Mesendoderm (in vitro differentiated cells): ENCODE results near the gene TBC1D5.
A peak's percentile ranks its signal among the peaks of the same experiment; 100 is the strongest.
"Not testable (repeated sequence)": the region's sequence is repeated elsewhere in the genome, so short reads cannot be mapped to it uniquely, and the experiment has no call there.

ENCODE experiments used
- DNase-seq: peaks from one replicate; pipeline ENCODE4 v3.0.0; 2013
- H2AK5ac ChIP-seq: 2 replicates; pipeline ENCODE4 v1.6.1; 2013; ENCODE audit warnings: low read length, inconsistent platforms
- H2BK120ac ChIP-seq: 2 replicates; pipeline ENCODE4 v1.6.1; 2013; ENCODE audit warnings: low read depth, mild to moderate bottlenecking, low read length, moderate library complexity, mixed read lengths
- H2BK15ac ChIP-seq: replicated peaks from 2 replicates; pipeline ENCODE4 v1.6.1; 2013; ENCODE audit warnings: low read depth, mild to moderate bottlenecking, moderate library complexity
- H2BK5ac ChIP-seq: 2 replicates; pipeline ENCODE4 v1.6.1; 2013; ENCODE audit warnings: low read length, inconsistent platforms
- H3K18ac ChIP-seq: 2 replicates; pipeline ENCODE4 v1.6.1; 2013; ENCODE audit warnings: mild to moderate bottlenecking, low read length, mixed read lengths
- H3K23ac ChIP-seq: one replicate; pipeline ENCODE4 v1.6.1; 2013; ENCODE audit warnings: low read length
- H3K27ac ChIP-seq: 2 replicates; pipeline ENCODE4 v1.5.1; 2013; ENCODE audit warnings: low read depth, mild to moderate bottlenecking, inconsistent platforms, low read length, moderate library complexity
- H3K27me3 ChIP-seq: 2 replicates; pipeline ENCODE4 v1.6.1; 2013; ENCODE audit warnings: low read length, control low read depth, mild to moderate bottlenecking, inconsistent platforms; ENCODE audit not compliant: insufficient read depth, poor library complexity
- H3K36me3 ChIP-seq: 2 replicates; pipeline ENCODE4 v1.6.1; 2013; ENCODE audit warnings: low read length, inconsistent platforms; ENCODE audit not compliant: control insufficient read depth, insufficient read depth
- H3K4ac ChIP-seq: one replicate; pipeline ENCODE4 v1.6.1; 2013; ENCODE audit warnings: low read depth, mild to moderate bottlenecking, low read length, moderate library complexity
- H3K4me1 ChIP-seq: 2 replicates; pipeline ENCODE4 v1.6.1; 2013; ENCODE audit warnings: low read depth, low read length, inconsistent platforms; ENCODE audit not compliant: control insufficient read depth
- H3K4me2 ChIP-seq: 2 replicates; pipeline ENCODE4 v1.6.1; 2013; ENCODE audit warnings: low read length
- H3K4me3 ChIP-seq: 2 replicates; pipeline ENCODE4 v1.5.1; 2013; ENCODE audit warnings: mild to moderate bottlenecking, low read length
- H3K56ac ChIP-seq: one replicate; pipeline ENCODE4 v1.6.1; 2013; ENCODE audit warnings: low read length
- H3K79me1 ChIP-seq: 2 replicates; pipeline ENCODE4 v1.6.1; 2013; ENCODE audit warnings: low read length, inconsistent platforms
- H3K79me2 ChIP-seq: 2 replicates; pipeline ENCODE4 v1.6.1; 2013; ENCODE audit warnings: mild to moderate bottlenecking, low read length; ENCODE audit not compliant: control insufficient read depth, insufficient read depth
- H3K9ac ChIP-seq: 2 replicates; pipeline ENCODE4 v1.6.1; 2013; ENCODE audit warnings: low read length, inconsistent platforms
- H4K5ac ChIP-seq: one replicate; pipeline ENCODE4 v1.6.1; 2013; ENCODE audit warnings: low read length
- H4K8ac ChIP-seq: one replicate; pipeline ENCODE4 v1.6.1; 2013; ENCODE audit warnings: low read depth, mild to moderate bottlenecking, control low read depth, low read length, moderate library complexity
- WGBS: extraction: QIAGEN DNeasy Blood & Tissue Kit; methylation state at CpG from one replicate; pipeline ENCODE4 v1.1.7; 2013; ENCODE audit warnings: low lambda C conversion rate, missing lambda C conversion rate; ENCODE audit not compliant: insufficient coverage; ENCODE audit errors: extremely low coverage; 5-methylcytosine and 5-hydroxymethylcytosine counted together

The TBC1D5 gene

DNA sequence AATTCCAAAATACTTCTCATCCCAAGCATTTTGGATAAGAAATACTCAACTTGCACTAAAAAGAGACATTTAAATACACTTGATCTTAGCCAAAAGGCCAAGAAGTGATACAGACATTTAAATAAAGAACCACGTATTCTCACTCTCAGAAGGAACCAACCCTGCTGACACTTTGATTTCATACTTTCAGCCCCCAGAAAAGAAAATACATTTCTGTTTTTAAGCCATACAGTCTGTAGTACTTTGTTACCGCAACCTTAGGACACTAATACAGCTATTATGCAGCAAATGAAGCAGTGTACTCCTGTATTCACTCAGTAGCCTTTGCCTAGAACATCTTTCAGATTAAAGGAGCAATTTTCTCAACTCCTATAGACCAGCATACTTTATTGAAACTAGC lies 86.7 kb downstream of the TBC1D5 start:
- Histone ChIP-seq H2BK15ac (no peak overlapping the region), H3K79me2 (no peaks in the 10 kb centered on the region), H2BK120ac (no peak overlapping the region), H2AK5ac (no peak overlapping the region), H3K27ac (no peak overlapping the region), H3K79me1 (no peaks in the 10 kb centered on the region), H2BK5ac (no peak overlapping the region), H3K9ac (no peak overlapping the region), H3K4me1 (no peaks in the 10 kb centered on the region), H3K4me2 (no peak overlapping the region), H4K8ac (no peak overlapping the region), H3K23ac (no peak overlapping the region), H3K18ac (no peak overlapping the region), H3K27me3 (no peaks in the 10 kb centered on the region), H3K4ac (no peak overlapping the region), H3K4me3 (no peak overlapping the region), H4K5ac (no peak overlapping the region), H3K56ac (no peak overlapping the region), H3K36me3 (no peaks in the 10 kb centered on the region)
- WGBS, result no CpG with 5 or more reads among the region's 2 CpGs
- no peak for DNase-seq

GRCh38 chr3:17649748-17650147 lies 92.7 kb downstream of the TBC1D5 start:
- not testable (repeated sequence) for H3K9ac ChIP-seq, H3K36me3 ChIP-seq, H2BK120ac ChIP-seq, H2BK15ac ChIP-seq, H3K23ac ChIP-seq, H3K4ac ChIP-seq, H3K4me1 ChIP-seq, H3K27ac ChIP-seq, H3K4me3 ChIP-seq, H3K79me1 ChIP-seq, H3K27me3 ChIP-seq, H4K8ac ChIP-seq, H2AK5ac ChIP-seq, H2BK5ac ChIP-seq, H4K5ac ChIP-seq, H3K4me2 ChIP-seq, H3K79me2 ChIP-seq, H3K18ac ChIP-seq, DNase-seq, H3K56ac ChIP-seq
- no CpG with 5 or more reads among the region's 4 CpGs for WGBS

- not testable (repeated sequence) for H2BK15ac ChIP-seq, H3K4me1 ChIP-seq, H3K36me3 ChIP-seq, H3K9ac ChIP-seq, H3K79me1 ChIP-seq, H3K23ac ChIP-seq, H2BK5ac ChIP-seq, H3K27me3 ChIP-seq, H3K27ac ChIP-seq, H3K18ac ChIP-seq, H3K4ac ChIP-seq, H4K8ac ChIP-seq, DNase-seq, H2BK120ac ChIP-seq, H3K4me3 ChIP-seq, H3K56ac ChIP-seq, H3K79me2 ChIP-seq, H4K5ac ChIP-seq, H3K4me2 ChIP-seq, H2AK5ac ChIP-seq
- no CpG with 5 or more reads among the region's 8 CpGs for WGBS
These were observed 93.6 kb downstream of the TBC1D5 start for GRCh38 chr3:17648630-17649355.

DNA sequence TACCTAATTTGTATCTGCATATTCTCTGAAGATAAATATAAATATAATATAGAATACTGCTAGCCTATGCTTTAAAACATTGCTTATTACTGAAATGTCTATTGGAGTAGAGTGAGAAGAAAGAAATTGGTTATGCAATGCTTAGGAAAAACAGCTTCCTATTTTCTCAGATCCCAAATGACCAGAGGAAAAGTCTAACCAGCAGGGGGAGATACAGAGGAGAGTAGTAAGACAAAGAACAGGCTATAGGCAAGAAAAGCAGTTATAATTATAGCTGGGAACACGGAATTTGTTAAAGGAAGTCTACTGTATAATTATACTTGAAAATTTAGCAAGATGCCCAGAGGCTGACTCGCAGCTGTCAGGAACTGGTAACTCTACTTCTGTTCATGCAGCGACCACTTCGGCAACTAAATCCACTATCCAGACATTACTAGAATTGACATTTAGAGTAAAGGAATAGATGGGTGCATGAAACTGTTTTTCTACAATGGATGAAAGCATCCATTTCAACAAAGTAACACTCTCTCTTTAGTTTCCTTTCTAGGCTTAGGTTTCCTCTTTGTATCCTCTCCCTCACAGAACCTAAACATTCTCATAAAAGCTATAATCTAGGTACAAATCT lies 97.2 kb downstream of the TBC1D5 start:
- H4K8ac ChIP-seq, result no peak overlapping the region
- no peak overlapping the region for H3K18ac ChIP-seq
- no peak overlapping the region for H3K4ac ChIP-seq
- no peak overlapping the region for H2BK120ac ChIP-seq
- no peak overlapping the region for H3K4me2 ChIP-seq
- no peaks in the 10 kb centered on the region for H3K4me1 ChIP-seq
- H2AK5ac ChIP-seq, result no peak overlapping the region
- H3K27ac ChIP-seq, result no peak overlapping the region
- H3K36me3 ChIP-seq, result no peaks in the 10 kb centered on the region
- H3K9ac ChIP-seq, result no peak overlapping the region
- no CpG with 5 or more reads among the region's 4 CpGs for WGBS
- no peaks in the 10 kb centered on the region for H3K79me1 ChIP-seq
- no peak overlapping the region for H4K5ac ChIP-seq
- peak; percentile 75 for DNase-seq
- no peak overlapping the region for H3K56ac ChIP-seq
- H3K4me3 ChIP-seq, result no peak overlapping the region
- H2BK15ac ChIP-seq, result no peak overlapping the region
- H3K27me3 ChIP-seq, result no peaks in the 10 kb centered on the region
- H3K79me2 ChIP-seq, result no peaks in the 10 kb centered on the region
- H3K23ac ChIP-seq, result no peak overlapping the region
- H2BK5ac ChIP-seq, result no peak overlapping the region

- DNase-seq, result no peak
- no peak overlapping the region for H3K4me3 ChIP-seq
- no CpG with 5 or more reads among the region's 4 CpGs for WGBS
These were observed 98.7 kb downstream of the TBC1D5 start for GRCh38 chr3:17643691-17644090.

More at GRCh38 chr3:17643691-17644090, 98.7 kb downstream of the TBC1D5 start:
- H3K23ac ChIP-seq, result no peak overlapping the region
- no peaks in the 10 kb centered on the region for H3K36me3 ChIP-seq
- H3K4ac ChIP-seq, result no peak overlapping the region
- H3K4me1 ChIP-seq, result no peaks in the 10 kb centered on the region
- no peak overlapping the region for H2BK15ac ChIP-seq
- no peak overlapping the region for H3K4me2 ChIP-seq
- H2AK5ac ChIP-seq, result no peak overlapping the region
- H3K18ac ChIP-seq, result no peak overlapping the region
- no peak overlapping the region for H3K9ac ChIP-seq
- no peak overlapping the region for H3K27ac ChIP-seq
- no peak overlapping the region for H4K8ac ChIP-seq
- H3K56ac ChIP-seq, result no peak overlapping the region
- no peaks in the 10 kb centered on the region for H3K79me1 ChIP-seq
- H3K27me3 ChIP-seq, result no peaks in the 10 kb centered on the region
- no peaks in the 10 kb centered on the region for H3K79me2 ChIP-seq
- H2BK5ac ChIP-seq, result no peak overlapping the region
- no peak overlapping the region for H2BK120ac ChIP-seq
- H4K5ac ChIP-seq, result no peak overlapping the region
